HG03521 (cell line): Measurements from ENCODE around the gene GNAI2.
"Not testable (repeated sequence)": the region's sequence is repeated elsewhere in the genome, so short reads cannot be mapped to it uniquely, and the experiment has no call there.

Experiments
- ATAC-seq: cut with Tn5 transposase; IDR thresholded peaks from one replicate; pipeline ENCODE4 v1.9.1; 2021; ENCODE audit warnings: mild to moderate bottlenecking, moderate library complexity; ENCODE audit not compliant: unreplicated experiment

GNAI2 gene

GRCh38 chr3:50275141-50275995, 39.4 kb downstream of the GNAI2 start:
- no peak for ATAC-seq

- no peak for ATAC-seq
These were observed 40.2 kb downstream of the GNAI2 start for GRCh38 chr3:50275996-50276761.

DNA sequence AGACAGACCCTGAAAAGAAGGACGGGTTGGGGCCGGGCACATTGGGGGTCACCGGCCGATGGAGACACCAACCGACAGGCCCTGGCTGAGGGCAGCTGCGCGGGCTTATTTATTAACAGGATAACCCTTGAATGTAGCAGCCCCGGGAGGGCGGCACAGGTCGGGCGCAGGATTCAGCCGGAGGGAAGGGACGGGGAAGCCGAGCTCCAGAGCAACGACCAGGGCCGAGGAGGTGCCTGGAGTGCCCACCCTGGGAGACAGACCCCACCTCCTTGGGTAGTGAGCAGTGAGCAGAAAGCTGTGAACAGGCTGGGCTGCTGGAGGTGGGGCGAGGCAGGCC, 40.7 kb downstream of the GNAI2 start:
- no peak for ATAC-seq

- ATAC-seq, result no peak
These were observed 42.3 kb downstream of the GNAI2 start for GRCh38 chr3:50278123-50278879.

DNA sequence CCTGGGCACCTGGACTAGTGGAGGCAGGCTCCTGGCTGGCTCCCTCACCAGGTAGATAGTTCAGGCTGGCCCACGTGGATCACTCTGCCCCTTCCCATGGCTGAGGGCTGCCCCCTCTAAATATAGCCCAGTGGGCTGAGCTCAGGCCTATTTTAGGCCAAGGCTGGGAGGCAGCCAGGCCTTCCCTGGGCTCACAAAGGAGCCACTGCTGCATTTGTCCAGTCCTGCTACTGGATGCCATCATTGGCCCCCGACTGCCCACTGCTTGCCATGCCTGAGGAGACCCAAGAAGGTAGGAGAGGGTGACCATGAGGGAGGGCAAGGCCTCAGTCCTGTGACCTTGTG, 42.8 kb downstream of the GNAI2 start, which contains the start of gene LSMEM2:
Gene LSMEM2 (plus strand): TSS at position 208 of the 345 bp plus-strand sequence. CDS start 27 bp downstream, at position 235.
- ATAC-seq, result no peak

- ATAC-seq, result no peak
These were observed 43.4 kb downstream of the GNAI2 start for GRCh38 chr3:50279255-50280016.

- not testable (repeated sequence) for ATAC-seq
These were observed 48.1 kb downstream of the GNAI2 start for GRCh38 chr3:50284121-50284520.

- ATAC-seq, result no peak
These were observed 50.6 kb downstream of the GNAI2 start for GRCh38 chr3:50286322-50287227.

DNA sequence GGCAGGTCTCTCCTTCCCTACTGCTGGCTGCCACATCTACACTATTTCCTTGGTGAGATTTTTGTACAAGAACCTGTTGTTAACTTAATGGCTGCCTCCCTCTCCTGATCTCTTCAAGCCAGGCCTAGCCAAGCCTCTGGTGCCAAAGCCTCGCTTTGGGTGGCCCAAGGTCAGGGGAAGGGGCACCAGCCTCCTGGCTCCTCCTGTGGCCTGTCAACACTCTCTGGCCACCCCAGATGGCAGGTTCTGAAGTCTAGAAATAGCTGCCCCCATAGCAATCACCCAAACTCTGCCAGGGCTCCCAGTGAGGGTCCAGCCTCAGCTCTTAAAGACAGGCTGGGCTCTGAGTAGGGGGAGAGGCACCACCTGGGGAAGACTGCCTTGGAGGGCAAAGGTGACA, 51.3 kb downstream of the GNAI2 start:
- ATAC-seq, result no peak

DNA sequence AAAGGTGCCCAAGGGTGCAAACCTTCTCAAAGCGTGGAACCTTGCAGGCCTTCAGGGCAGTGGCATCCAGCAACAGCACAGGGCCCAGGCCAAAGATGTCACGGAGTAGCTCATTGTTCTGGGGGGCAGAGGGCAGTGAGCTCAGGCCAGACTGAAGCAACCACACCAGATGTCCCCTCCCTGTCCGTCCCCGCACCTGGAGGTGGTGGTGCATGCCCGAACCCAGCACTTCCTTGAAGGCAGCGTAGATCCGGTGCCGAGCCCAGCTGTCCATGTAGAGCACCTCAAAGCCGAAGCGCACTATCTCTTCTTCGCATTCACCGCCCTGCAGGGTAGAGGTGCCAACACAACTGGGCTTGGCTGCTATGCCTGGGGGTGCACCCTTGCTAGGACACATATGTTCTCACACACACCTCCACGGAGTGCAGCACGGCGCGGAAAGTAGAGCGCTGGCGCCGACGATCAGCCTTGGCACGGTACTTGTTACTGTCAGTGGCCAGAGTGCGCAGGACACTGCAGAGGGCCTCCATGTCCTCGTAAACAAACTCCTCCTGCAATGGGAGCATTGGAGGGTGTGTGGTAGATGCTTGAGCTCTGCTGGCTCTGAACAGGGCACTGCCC, 52.5 kb downstream of the GNAI2 start:
- no peak for ATAC-seq

DNA sequence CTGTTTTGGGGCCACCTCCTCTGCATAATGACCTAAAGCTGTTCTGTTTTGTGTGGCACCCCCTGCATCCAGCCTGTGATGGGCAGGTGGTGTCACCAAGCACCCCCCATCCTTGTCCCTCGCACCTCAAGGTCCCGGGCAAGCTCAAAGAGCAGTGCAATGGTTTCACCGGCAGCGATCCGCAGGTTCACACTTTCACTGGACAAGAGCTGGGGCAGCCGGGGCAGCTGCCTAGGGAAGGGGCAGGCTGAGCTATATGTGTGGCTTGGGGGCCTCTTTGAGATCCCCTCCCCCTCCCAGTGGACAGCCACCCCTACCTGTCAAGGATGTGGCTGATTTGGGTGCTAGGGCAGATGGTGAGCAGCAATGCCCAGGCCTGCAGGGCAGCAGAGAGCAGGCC, 53.1 kb downstream of the GNAI2 start:
- no peak for ATAC-seq

DNA sequence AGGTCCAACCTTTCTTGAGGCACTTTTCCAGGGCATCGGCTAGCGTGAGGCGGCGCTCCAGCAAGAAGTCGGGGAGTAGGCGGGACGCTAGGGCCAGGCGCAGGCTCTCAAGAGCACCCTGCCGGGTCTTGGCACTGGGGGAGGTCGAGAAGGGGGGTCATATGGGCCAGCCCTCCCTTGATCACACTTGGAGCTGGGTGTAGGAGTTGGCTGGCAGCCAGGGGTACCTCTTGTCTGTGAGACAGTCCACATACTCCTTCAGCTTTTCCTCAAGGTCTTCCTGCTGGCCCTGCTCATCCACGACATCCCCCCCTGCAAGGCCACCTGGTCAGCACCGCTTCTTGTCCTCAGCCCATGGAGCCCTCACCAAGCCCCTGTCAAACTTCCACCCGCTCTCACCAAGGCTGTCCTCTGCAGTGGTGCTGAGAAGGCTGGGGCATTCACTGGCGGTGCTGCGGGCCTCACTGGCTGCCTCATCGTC, 54.2 kb downstream of the GNAI2 start:
- ATAC-seq, result no peak

DNA sequence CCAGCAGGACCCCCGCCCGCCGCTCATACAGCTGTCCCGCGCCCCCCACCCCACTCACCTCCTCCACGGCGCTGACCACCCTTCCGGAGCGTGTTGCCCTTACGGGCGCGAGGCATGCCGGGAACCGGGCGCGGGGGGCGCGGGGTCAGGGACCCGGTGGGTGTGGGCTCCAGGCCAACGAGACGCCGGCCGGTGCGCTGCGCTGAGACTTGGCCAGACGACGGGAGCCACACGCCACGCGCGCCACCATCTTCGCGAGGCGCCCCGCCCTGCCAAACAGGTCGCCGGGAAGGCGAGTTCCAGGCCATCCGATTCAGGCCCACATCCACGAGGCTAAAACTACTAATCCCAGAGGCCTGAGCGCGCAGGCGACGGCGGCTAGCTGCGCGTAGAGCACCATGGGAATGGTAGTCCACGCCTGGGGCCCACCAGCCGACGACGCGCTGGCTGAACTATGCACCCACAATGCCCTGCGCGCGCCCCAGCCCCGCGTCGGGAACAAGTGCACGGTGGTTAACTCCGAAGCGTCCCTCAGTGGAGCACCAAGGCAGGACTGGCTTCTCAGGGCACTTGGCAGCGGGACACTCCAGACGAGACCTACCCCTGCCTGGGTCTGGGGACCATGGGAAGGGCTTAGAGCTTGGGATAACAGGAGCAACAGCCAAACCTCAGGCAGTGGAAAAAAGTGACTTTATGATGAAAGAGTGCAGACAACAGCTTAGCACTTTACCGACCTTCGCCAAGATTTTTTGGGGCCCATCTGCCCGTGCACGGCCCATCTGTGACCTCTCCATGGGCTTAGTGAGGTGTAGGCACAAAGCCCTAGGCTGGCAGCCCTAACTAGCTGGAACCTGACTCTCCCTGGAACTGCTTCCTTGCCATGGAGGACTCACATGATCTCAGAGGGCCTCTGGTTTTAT, 56.4 kb downstream of the GNAI2 start, which contains the start of gene IFRD2:
Gene IFRD2 (minus strand): TSS at position 271 of the 920 bp plus-strand sequence. CDS start 155 bp downstream, at position 116.
- ATAC-seq, result peak; percentile 96

- no peak for ATAC-seq
These were observed 57.2 kb downstream of the GNAI2 start for GRCh38 chr3:50293079-50293801.

DNA sequence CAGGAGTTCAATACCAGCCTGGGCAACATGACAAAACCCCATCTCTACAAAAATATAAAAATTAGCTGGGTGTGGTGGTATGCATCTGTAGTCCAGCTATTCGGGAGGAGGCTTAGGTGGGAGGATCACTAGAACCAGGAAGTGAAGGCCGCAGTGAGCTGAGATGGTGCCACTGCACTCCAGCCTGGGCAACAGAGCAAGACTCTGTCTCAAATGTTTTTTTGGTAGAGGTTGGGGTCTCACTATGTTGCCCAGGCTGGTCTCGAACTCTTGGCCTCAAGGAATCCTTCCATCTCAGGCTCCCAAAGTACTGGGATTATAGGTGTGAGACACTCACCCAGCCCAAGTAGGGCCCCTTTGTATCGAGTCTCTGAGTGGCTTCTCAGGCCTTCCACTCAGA, 58.1 kb downstream of the GNAI2 start:
- no peak for ATAC-seq

- no peak for ATAC-seq
These were observed 58.7 kb downstream of the GNAI2 start for GRCh38 chr3:50294492-50295403.
